Activated T-cell treated with anti-CD3 and anti-CD28 coated beads for 1 hour (primary cell): ENCODE results near the gene FAM83C.
"Not testable (repeated sequence)": the region's sequence is repeated elsewhere in the genome, so short reads cannot be mapped to it uniquely, and the experiment has no call there.

ENCODE experiments used
- DNase-seq: peaks from one replicate; pipeline ENCODE4 v3.0.0-alpha.2; 2020; ENCODE audit warnings: low read depth

Gene FAM83C

GRCh38 chr20:35318502-35319157 lies 26.4 kb upstream of the FAM83C start:
- DNase-seq: no peak

DNA sequence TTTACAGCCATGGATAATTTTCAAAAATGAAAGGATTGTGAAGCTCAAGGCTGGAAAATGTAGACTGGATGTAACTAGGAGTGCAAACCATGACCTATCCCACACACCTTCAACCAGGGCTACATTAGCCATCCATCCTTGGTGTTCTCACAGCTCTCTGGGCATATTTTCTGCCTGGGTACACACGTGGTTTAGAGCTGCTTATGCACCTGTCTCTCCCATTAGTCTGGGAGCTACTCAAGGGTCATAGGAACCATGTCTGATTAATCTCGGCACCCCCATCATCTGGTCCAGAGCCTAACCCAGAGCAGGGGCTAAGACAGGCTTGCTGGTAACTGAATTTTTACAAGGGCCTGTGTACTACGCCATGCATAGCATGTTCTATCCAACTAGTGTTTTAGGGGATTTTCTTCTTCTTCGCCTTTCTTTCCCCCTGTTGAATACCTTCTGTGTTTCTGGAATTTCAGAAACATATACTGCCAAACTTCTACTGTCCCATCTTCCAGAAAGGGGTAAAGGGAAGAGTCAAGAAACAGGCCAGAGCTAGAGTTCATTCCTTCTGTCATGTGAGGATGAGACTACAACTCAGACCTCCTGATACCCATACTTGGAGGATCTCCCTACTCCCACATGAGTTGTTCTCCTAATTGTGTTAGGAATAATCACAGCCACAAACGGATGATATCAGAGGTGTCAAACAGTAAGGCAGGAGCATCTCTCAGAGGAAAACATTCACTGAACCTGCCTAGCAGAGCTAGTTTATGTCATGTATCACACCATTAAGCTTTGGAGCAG lies 25.4 kb upstream of the FAM83C start:
- no peak for DNase-seq

GRCh38 chr20:35316086-35316485 lies 23.9 kb upstream of the FAM83C start:
- DNase-seq: no peak

DNA sequence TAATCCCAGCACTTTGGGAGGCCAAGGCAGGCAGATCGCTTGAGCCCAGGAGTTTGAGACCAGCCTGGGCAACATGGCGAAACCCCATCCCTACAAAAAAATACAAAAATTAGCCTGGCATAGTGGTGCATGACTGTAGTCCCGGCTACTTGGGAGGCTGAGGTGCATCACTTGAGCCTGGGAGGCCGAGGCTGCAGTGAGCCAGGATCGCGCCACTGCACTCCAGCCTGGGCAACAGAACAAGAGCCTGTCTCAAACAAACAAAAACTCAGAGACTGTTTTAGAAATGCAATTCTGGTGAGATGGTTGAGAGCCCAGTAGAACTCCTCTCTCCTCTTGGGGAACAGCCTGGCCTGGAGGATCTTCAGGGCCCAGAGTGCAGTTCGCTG lies 23.4 kb upstream of the FAM83C start:
- DNase-seq: not testable (repeated sequence)

GRCh38 chr20:35314816-35315631 lies 22.8 kb upstream of the FAM83C start:
- no peak for DNase-seq

- no peak for DNase-seq
Observed at GRCh38 chr20:35312318-35312717, 20.1 kb upstream of the FAM83C start.

DNA sequence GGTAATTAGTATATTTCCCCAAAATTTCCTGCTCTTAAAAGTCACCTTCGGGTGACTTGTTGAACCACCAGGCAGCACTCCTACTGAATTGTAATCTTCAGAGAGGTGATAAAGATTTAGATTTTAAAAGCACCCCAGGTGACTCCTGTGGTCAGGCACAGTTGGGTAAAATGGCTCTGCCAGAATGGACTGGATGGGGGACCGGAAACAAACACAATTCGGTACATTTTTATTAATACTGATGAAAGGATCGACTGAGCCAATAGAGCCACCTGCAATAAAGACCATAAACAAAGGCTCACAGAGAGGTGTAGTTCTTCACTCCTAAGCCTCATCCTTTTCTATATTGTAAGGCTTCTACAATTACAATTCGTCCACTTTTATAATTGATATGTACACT lies 19.6 kb upstream of the FAM83C start:
- DNase-seq: no peak

DNA sequence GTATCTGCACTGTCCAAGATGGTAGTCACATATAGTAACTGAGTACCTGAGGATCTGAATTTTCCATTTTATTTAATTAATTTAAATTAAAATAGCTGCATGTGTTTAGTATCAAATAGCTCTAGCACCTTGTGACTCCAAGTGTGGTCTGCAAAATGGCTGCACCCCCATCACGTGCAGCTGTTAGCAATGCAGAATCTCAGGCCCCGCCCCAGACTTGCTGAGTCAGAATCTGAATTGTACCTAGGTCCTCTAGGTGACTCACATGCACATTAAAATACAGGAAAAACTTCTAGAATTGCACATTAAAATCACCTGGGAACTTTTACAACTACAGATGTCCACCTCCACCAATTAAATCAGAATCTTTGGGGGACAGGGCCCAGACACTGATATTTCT lies 19.2 kb upstream of the FAM83C start:
- DNase-seq: no peak

GRCh38 chr20:35307666-35308653 lies 15.7 kb upstream of the FAM83C start:
- DNase-seq: no peak

DNA sequence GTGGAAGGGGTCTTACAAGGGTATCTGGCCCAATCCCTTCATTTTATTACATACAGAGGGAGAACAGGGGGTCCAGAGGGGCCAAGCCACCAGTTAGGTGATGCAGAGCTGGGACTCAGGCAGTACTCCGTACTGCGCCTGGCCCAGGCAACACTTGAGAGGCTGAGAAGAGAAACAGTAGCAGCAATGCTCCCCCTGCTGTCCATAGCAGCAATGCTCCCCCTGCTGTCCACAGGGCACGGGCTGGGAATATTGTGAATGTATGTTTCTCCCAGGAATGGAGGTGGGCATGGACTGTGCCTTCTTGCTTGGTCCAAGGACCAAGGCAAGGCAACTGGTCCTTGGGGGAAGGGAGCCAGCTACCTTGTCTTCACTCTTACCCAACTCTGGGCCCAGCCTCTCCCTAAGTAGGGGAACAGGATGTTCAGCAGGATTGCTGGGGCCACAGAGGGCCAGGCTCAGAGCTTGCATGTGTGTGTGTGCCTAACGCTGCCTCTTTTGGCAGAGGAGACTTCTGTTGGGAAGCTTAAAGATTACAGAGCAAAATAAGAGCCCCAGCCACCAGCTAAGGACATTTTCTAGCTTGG lies 14.8 kb upstream of the FAM83C start:
- no peak for DNase-seq

DNA sequence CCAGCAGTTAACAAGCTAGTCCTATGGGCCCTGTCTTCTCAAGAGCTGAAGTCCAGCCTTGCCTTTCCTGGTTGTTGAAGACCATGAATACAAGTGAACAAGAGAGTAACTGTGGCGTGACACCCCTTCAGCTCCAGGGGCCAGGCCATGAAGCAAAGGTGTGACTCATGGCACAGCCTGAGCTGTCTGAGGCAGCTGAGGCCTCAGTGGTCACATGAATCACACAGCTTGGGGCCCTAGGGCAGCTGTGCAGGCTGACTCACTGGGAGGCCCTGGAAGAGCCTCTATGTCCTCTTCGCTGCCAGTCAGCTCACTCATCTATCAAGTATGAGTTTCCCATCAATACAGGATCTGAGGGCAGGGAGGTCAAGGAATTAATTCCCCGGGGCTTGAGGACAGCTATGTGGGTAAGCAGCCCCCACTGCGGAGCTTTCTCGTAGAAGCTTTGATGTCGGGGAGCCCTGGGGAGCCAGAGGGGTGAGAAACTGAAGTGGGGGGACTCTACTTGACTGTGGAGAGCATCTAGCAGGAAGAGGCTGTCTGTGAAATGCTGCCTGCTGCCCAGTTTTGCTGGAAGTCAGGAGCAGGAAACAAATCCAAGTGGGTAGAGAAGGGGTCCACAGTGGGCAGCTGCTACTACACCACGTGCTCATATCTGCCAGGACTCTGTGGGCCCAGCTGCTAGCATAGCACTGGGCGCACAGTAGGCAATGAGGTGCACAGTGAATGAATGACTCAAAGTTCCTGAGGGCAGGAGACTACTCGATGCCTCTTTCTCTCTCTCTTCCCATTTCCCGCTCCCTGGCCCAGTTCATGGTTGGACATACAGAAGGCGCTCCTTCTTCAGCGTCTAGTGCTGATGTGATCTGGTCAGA lies 13.7 kb upstream of the FAM83C start:
- no peak for DNase-seq

DNA sequence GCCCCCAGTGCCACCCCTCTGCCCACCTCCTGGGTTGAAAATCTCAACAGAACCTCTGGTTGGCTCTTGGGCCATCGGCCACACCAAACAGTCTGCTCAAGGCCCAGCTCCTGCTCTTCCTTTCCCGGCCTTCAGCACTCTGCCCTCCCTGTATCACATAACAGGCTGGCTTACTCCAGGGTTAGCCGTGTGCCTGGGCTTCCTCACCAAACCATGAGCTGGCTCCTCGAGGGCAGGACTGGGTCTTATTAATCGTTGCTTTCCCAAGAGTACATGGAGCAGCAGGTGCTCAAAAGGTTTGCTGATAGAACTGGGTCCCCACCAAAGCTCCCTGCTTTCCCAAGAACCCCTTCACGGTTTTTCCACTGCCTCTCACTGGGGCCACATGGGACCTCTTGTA lies 12.7 kb upstream of the FAM83C start:
- no peak for DNase-seq

GRCh38 chr20:35303735-35304491 lies 11.7 kb upstream of the FAM83C start:
- DNase-seq: peak; percentile 69

DNA sequence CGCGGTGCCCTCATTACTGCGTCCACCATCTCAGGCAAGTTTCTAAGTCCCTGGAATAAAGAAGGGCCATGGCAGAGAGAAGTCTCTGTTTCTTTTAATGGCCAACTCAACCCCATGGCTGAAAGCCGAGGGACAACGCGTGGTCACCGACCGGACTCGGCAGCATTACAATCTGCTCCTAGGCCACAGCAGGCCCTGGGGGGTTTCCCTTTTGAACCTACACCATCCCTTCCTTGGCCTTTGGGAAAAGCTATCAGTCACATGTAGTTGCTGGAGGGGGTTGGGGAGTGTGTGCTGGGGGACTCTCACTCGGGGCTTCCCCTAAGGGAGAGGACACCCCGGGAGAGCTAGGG lies 11.1 kb upstream of the FAM83C start:
- DNase-seq: no peak

- DNase-seq: no peak
Observed at GRCh38 chr20:35302421-35303335, 10.5 kb upstream of the FAM83C start.

DNA sequence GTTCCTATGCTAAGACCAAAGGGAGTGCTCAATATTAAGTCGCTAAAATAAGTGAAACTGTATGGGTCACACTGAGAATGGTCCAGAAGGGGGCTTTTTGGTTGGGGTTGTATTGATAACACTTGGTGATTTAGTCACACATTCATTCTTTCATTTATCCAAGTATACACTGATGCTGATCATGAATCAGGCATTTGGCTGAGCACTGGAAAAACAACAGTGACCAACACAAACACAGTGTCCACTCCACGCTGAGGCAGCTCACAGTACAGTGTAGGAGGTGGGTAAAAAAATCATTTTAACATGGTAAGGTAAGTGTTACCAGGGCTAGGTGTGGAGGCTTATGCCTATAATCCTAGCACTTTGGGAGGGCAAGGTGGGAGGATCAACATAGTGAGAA lies 9.2 kb upstream of the FAM83C start:
- no peak for DNase-seq

DNA sequence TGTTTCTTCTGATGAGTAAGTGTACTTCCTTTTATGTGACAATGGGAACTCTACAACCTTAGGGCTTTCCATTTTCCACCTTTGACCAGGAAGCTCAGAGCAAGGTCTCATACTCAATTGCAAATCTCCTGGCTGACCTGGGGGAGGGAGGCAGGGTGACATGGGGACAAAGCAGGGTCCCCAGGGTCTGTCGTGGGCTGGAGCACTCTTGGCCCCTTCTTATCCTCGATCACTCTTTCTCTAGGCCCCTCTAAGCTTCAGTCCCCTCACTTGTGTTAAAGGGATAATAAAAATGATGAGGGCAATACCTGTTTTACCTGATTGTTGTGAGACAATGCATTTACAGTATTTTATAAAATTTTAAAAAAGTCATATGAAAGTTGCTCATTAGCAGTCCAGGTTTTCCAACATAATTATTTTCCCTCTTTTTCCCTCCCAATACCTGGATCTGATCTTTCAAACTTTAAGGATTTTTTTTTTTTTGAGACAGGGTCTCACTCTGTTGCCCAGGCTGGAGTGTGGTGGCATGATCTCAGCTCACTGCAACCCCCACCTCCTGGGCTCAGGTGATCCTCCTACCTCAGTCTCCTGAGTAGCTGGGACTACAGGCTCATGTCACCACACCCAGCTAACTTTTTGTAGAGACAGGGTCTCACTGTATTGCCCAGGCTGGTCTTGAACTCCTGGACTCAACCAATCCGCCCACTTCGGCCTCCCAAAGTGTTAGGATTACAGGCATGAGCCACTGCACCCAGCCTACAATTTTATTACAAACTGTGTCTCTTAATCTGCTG lies 8.4 kb upstream of the FAM83C start:
- DNase-seq: no peak

GRCh38 chr20:35299780-35300179 lies 7.6 kb upstream of the FAM83C start:
- DNase-seq: no peak
